ENCODE results near the gene SLC38A7. TPM values are rescaled to one million over a fixed set of nuclear protein-coding genes. Genes with fewer than 3 reads are reported as not detected.
"Not testable (repeated sequence)": the region's sequence is repeated elsewhere in the genome, so short reads cannot be mapped to it uniquely, and the experiment has no call there.

Gene SLC38A7
- total RNA-seq, 3 donors from 2014 or later = 9.4 to 21.9 (median 14.9) TPM

DNA sequence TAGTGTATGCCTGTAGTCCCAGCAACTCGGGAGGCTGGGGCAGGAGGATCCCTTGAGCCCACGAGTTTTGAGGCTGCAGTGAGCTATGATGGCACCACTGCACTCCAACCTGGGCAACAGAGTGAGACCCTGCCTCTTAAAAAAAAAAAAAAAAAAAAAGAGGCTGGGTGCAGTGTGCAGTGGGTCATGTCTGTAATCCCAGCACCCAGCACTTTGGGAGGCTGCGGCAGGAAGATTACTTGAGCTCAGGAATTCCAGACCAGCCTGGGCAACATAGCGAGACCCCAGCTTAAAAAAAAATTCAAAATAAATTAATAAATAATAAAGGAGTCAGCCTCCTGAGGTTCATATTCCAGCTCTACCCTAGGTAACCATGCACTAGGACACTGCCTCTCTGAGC is 45.3 kb downstream of the SLC38A7 start:
- ATAC-seq (no peak), DNase-seq (peak in 1 of 3 donors; percentile 3)
- intact Hi-C loops (cut with DNase I, micrococcal nuclease) = no loop called here
- Histone ChIP-seq H3K9me3 (no peaks in the 10 kb centered on the region), H3K36me3 (ENCODE audit: low read depth) (no peaks in the 10 kb centered on the region), H3K4me1 (ENCODE audit: low read depth) (no peaks in the 10 kb centered on the region), H3K4me3 (no peak overlapping the region)
- TF ChIP-seq, protein P1, sequence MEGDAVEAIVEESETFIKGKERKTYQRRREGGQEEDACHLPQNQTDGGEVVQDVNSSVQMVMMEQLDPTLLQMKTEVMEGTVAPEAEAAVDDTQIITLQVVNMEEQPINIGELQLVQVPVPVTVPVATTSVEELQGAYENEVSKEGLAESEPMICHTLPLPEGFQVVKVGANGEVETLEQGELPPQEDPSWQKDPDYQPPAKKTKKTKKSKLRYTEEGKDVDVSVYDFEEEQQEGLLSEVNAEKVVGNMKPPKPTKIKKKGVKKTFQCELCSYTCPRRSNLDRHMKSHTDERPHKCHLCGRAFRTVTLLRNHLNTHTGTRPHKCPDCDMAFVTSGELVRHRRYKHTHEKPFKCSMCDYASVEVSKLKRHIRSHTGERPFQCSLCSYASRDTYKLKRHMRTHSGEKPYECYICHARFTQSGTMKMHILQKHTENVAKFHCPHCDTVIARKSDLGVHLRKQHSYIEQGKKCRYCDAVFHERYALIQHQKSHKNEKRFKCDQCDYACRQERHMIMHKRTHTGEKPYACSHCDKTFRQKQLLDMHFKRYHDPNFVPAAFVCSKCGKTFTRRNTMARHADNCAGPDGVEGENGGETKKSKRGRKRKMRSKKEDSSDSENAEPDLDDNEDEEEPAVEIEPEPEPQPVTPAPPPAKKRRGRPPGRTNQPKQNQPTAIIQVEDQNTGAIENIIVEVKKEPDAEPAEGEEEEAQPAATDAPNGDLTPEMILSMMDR (IDR thresholded peaks at IDR 0.05) = no peak

DNA sequence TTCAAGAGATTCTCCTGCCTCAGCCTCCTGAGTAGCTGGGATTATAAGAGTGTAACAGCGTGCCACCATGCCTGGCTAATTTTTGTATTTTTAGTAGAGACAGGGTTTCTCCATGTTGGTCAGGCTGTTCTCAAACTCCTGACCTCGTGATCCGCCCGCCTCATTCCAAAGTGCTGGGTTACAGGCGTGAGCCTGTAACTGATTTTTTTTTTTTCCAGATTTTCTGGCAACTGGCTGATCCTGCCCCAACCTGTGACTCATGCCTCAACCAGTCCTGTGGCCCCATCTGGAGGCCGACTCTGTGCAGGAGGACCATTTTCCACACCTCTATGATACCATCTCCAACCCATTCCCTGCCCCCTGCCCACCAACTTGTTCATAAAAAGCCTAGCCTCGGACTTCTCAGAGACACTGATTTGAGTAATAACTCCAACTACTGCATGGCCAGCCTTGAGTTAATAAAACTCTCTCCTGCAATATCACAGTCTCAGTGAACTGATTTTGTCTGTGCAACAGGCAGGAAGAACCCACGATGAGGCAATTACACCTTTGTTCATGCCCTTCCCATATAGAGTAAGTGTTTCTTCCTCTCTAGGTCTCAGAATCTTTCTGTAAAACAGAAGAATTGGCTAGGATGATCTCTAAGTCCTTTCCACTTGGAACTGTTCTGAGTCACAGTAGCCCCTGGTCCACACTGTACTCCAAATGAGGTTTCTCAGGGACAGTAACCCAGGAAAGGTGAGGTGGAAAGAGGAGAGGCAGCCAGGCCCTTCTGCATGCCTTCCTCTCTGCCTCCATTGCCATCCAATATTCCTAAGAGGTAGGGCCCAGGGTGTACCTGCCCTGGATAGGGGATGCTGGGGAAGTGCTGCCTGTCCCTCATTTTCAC is 46.2 kb downstream of the SLC38A7 start:
- peak; percentile 77 for ATAC-seq
- no peaks in the 10 kb centered on the region for H3K9me3 ChIP-seq
- DNase-seq = peak in 2 of 3 donors; percentile 34 to 47

DNA sequence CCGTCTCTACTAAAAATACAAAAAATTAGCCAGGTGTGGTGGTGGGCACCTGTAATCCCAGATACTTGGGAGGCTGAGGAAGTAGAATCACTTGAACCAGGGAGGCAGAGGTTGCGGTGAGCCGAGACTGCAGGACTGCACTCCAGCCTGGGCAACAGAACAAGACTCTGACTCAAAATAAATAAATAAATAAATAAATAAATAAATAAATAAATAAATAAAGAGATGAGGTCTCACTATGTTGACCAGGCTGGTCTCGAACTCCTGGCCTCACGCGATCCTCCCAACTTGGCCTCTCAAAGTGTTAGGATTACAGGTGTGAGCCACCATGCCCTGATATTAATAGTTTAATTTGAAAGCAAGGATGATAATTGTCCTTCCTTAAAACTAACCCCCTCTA is 47.5 kb downstream of the SLC38A7 start:
- intact Hi-C loops (cut with DNase I, micrococcal nuclease); ATAC-seq; H3K36me3 ChIP-seq (ENCODE audit: low read depth); H3K4me1 ChIP-seq (ENCODE audit: low read depth); DNase-seq; H3K4me3 ChIP-seq; H3K9me3 ChIP-seq: not testable (repeated sequence)

More for the DNA sequence above, 46.2 kb downstream of the SLC38A7 start:
- Histone ChIP-seq H3K4me3 (no peak overlapping the region), H3K36me3 (ENCODE audit: low read depth) (no peaks in the 10 kb centered on the region), H3K4me1 (ENCODE audit: low read depth) (no peaks in the 10 kb centered on the region)
- TF ChIP-seq, protein P1 (IDR thresholded peaks at IDR 0.05) = no peak
- intact Hi-C loops (cut with DNase I, micrococcal nuclease) = no loop called here

DNA sequence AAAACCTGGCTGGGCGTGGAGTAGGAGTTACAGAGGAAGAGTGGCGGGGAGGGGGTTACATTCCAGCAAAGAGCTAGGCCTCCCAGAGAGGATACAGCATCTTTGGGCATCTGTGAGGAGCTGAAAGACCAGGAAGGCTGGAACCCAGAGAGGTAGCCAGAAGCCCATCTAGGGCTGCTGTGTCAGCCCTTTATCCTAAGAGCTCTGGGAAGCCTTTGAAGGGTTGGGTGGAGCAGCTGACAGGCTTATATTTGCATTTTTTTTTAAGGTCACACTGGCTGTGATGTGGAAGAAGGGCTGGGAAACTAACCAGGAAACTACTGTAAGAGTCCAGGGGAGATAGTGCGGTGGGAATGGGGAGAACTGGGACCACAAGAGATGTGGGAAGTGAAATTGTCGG is 48.1 kb downstream of the SLC38A7 start:
- TF ChIP-seq, protein P1 (IDR thresholded peaks at IDR 0.05) = no peak
- DNase-seq = no peak
- no peaks in the 10 kb centered on the region for H3K4me1 ChIP-seq (ENCODE audit: low read depth)
- no peaks in the 10 kb centered on the region for H3K9me3 ChIP-seq
- H3K36me3 ChIP-seq (ENCODE audit: low read depth) = no peaks in the 10 kb centered on the region
- no peak for ATAC-seq
- intact Hi-C loops (cut with DNase I, micrococcal nuclease) = no loop called here
- H3K4me3 ChIP-seq = no peak overlapping the region

DNA sequence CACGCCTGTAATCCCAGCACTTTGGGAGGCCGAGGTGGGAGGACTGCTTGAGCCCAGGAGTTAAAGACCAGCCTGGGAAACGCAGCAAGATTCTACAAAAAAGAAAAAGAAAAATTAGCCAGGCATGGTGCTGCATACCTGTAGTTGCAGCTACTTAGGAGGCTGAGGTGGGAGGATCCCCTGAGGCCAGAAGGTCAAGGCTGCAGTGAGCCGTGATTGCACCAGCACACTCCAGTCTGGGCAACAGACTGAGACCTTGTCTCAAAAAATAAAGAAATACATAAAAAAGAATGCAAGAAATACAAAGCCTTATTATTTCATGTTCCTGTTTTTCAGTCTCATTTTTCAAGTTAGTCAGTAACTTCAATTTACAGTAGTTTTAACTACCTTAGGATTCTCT is 49.1 kb downstream of the SLC38A7 start:
- intact Hi-C loops (cut with DNase I, micrococcal nuclease) = no loop called here
- no peaks in the 10 kb centered on the region for H3K9me3 ChIP-seq
- TF ChIP-seq, protein P1 (IDR thresholded peaks at IDR 0.05) = no peak
- ATAC-seq (no peak), DNase-seq (no peak)
- peaks cover 2% of the 10 kb centered on the region for H3K4me1 ChIP-seq (ENCODE audit: low read depth)
- no peak overlapping the region for H3K4me3 ChIP-seq
- H3K36me3 ChIP-seq (ENCODE audit: low read depth) = no peaks in the 10 kb centered on the region

DNA sequence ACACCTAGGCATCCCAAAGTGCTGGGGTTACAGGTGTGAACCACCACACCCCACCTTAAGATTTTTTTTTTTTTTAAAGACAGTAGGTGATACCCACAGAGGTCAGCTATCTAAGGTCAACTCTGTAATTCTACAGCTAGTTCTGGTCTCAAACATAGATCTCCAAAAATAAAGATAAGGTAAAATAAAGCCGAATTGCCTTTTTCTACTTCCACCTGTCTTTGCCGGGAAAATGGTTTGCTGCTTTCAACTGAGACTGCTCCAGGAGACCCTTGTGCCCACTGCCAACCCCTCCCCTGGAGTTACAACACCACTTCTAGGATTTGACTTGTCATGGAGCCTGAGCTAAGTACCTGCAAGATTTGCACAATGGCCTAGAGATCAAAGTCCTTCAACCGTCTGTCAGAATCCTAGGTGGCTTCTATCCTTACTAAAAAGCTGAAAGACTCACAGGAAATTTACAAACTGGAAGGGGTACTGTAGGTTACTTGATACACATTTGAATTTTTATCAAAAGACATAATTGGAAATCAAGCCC is 50.2 kb downstream of the SLC38A7 start:
- ATAC-seq (no peak), DNase-seq (peak in 1 of 3 donors; percentile 37)
- peaks cover 2% of the 10 kb centered on the region for H3K36me3 ChIP-seq (ENCODE audit: low read depth)
- peaks cover 4% of the 10 kb centered on the region for H3K4me1 ChIP-seq (ENCODE audit: low read depth)
- intact Hi-C loops (cut with DNase I, micrococcal nuclease) = no loop called here
- H3K9me3 ChIP-seq = no peaks in the 10 kb centered on the region
- TF ChIP-seq, protein P1 (IDR thresholded peaks at IDR 0.05) = no peak
- no peak overlapping the region for H3K4me3 ChIP-seq
